G401 (cell line): ENCODE data around the gene KCTD5. TPM values are rescaled to one million over a fixed set of nuclear protein-coding genes. Genes with fewer than 3 reads are reported as not detected.
"Not testable (repeated sequence)": the region's sequence is repeated elsewhere in the genome, so short reads cannot be mapped to it uniquely, and the experiment has no call there.

ENCODE experiments used
- DNase-seq: peaks from one replicate; pipeline ENCODE4 v3.0.0-alpha.2; 2015; ENCODE audit warnings: low spot score
- in situ Hi-C: cut with HindIII; loops from 2 replicates; pipeline ENCODE4 v1.10.0; 2016; ENCODE audit warnings: low sequenced_read_pairs, mixed read lengths
- total RNA-seq: library from RNA; depleted of rRNA; stranded (reverse); fragments of >200 nt; shearing (Covaris generic); gene quantifications from 2 replicates; pipeline ENCODE4 v1.2.3, GENCODE V29; 2014

KCTD5 gene
- total RNA-seq, 1 experiment from 2014 or later = 88.2 TPM

GRCh38 chr16:2717383-2718263, 35.3 kb downstream of the KCTD5 start:
- in situ Hi-C loops = no loop called here
- no peak for DNase-seq

- no peak for DNase-seq
- in situ Hi-C loops = no loop called here
These were observed 37.2 kb downstream of the KCTD5 start for GRCh38 chr16:2719328-2720063.

GRCh38 chr16:2720064-2720457, 37.7 kb downstream of the KCTD5 start, which contains the start of gene PRSS27:
Gene PRSS27 (minus strand): TSS chr16:2720224. CDS start chr16:2720160, 64 bp downstream.
- DNase-seq = no peak
- in situ Hi-C loops = no loop called here

- in situ Hi-C loops = no loop called here
- DNase-seq = peak; percentile 77
These were observed 38.7 kb downstream of the KCTD5 start for GRCh38 chr16:2720719-2721633.

GRCh38 chr16:2721634-2722173, 39.4 kb downstream of the KCTD5 start:
- DNase-seq = peak; percentile 21
- in situ Hi-C loops = not testable (repeated sequence)

GRCh38 chr16:2724088-2724676, 41.9 kb downstream of the KCTD5 start:
- no peak for DNase-seq
- in situ Hi-C loops = no loop called here

- in situ Hi-C loops = no loop called here
- DNase-seq = no peak
These were observed 42.6 kb downstream of the KCTD5 start for GRCh38 chr16:2724816-2725348.

- in situ Hi-C loops = no loop called here
These were observed 44.6 kb downstream of the KCTD5 start for GRCh38 chr16:2726923-2727322.

GRCh38 chr16:2728034-2728433, 45.7 kb downstream of the KCTD5 start:
- in situ Hi-C loops = no loop called here
- no peak for DNase-seq

More at GRCh38 chr16:2726923-2727322, 44.6 kb downstream of the KCTD5 start:
- no peak for DNase-seq

- in situ Hi-C loops = no loop called here
- no peak for DNase-seq
These were observed 52.7 kb downstream of the KCTD5 start for GRCh38 chr16:2734844-2735515.

GRCh38 chr16:2736476-2737237, 54.3 kb downstream of the KCTD5 start:
- in situ Hi-C loops = no loop called here
- DNase-seq = no peak

- no peak for DNase-seq
- in situ Hi-C loops = no loop called here
These were observed 54.9 kb downstream of the KCTD5 start for GRCh38 chr16:2737238-2737605.

- in situ Hi-C loops = no loop called here
- no peak for DNase-seq
These were observed 55.6 kb downstream of the KCTD5 start for GRCh38 chr16:2737895-2738418.

GRCh38 chr16:2738615-2739014, 56.3 kb downstream of the KCTD5 start:
- no peak for DNase-seq
- in situ Hi-C loops = no loop called here

GRCh38 chr16:2739625-2740430, 57.5 kb downstream of the KCTD5 start:
- DNase-seq = no peak
- in situ Hi-C loops = no loop called here

GRCh38 chr16:2740476-2740875, 58.2 kb downstream of the KCTD5 start:
- in situ Hi-C loops = no loop called here
- no peak for DNase-seq
